ENCODE results near the gene TRRAP. TPM values are rescaled to one million over a fixed set of nuclear protein-coding genes. Genes with fewer than 3 reads are reported as not detected.

The TRRAP gene
- total RNA-seq, 1 donor from 2014 or later: 18.3 TPM

DNA sequence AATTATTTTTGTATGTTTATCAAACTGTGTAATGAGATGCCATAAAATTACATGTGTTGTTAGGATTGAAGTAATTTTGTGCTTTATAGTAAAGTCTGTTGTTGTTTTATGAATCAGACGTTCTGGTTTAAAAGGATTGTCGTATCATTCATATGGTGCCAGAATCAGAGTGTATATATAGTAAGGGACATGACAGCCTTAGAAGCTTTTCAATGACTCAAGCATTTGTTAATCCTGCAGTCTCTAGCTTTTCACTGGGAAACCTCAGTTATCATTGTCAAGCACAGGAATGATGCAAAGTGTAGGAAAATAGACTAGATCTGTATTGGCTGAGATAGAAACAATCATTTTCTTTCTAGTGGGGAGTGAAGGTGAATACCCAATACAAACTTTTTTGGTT is 57.5 kb downstream of the TRRAP start:
- DNase-seq (ENCODE audit: low read depth): no peak
- H3K4me3 ChIP-seq (ENCODE audit: low read depth, low read length): no peak overlapping the region
- TF ChIP-seq, protein P1, sequence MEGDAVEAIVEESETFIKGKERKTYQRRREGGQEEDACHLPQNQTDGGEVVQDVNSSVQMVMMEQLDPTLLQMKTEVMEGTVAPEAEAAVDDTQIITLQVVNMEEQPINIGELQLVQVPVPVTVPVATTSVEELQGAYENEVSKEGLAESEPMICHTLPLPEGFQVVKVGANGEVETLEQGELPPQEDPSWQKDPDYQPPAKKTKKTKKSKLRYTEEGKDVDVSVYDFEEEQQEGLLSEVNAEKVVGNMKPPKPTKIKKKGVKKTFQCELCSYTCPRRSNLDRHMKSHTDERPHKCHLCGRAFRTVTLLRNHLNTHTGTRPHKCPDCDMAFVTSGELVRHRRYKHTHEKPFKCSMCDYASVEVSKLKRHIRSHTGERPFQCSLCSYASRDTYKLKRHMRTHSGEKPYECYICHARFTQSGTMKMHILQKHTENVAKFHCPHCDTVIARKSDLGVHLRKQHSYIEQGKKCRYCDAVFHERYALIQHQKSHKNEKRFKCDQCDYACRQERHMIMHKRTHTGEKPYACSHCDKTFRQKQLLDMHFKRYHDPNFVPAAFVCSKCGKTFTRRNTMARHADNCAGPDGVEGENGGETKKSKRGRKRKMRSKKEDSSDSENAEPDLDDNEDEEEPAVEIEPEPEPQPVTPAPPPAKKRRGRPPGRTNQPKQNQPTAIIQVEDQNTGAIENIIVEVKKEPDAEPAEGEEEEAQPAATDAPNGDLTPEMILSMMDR (conservative IDR thresholded peaks at IDR 0.05; ENCODE audit: low read depth, low read length): no peak

DNA sequence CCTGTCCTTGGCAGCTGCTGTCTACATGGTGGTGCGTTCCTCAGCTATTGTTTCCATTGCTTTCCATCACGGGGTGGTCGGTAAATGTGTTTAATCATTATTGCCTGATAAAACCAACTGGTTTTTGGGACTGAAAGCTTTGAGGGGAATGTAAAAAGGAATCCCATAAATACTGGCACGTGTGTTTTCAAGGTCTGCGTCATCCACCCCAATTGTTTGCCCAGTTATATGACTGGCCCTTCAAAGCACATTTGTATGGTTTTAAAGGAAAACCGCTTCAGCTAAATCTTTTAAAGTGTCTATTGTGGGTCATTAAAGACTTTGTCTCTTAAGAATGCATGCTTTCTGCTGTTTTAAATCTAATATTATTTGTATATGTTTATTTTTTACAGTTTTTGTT is 65.0 kb downstream of the TRRAP start:
- DNase-seq (ENCODE audit: low read depth): no peak
- TF ChIP-seq, protein P1 (conservative IDR thresholded peaks at IDR 0.05; ENCODE audit: low read depth, low read length): no peak
- no peak overlapping the region for H3K4me3 ChIP-seq (ENCODE audit: low read depth, low read length)

DNA sequence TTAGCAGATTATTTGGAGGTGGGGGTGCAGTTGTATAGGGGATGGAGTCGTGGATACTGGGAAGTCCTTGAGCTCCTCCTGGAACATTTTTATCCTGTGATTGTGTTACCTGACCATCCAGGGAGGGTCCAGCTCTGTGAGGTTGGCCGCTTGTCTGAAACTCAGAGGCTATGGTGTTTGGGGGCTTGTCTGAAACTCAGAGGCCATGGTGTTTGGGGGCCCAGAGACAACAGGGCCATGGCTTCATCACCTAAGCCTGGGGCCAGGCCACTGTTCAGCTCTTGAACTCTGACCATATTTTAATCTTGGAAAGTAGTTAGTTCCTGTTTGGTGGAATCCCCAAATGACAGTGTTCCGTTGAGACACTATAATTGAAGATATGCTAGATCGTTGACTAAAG is 66.1 kb downstream of the TRRAP start:
- no peak overlapping the region for H3K4me3 ChIP-seq (ENCODE audit: low read depth, low read length)
- no peak for DNase-seq (ENCODE audit: low read depth)
- TF ChIP-seq, protein P1 (conservative IDR thresholded peaks at IDR 0.05; ENCODE audit: low read depth, low read length): no peak

DNA sequence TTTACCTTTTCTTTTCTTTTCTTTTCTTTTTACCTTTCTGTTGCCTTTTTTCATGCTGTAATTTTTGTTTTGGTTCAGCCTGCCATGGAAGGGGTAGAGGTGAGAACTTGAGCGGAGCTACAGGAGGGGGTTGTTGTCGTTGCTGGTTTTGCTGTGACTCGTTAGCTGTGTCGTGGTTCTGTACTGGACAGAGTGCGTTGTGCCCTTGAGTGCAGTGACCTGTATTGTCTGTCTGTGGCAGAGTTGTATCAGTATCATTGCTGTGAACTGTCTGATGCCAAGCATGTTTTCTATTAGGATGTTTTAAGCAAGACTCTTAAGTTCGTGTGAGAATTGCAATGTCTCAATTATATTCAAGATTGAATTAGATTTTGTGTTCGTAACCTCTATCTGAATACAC is 67.5 kb downstream of the TRRAP start:
- TF ChIP-seq, protein P1 (conservative IDR thresholded peaks at IDR 0.05; ENCODE audit: low read depth, low read length): no peak
- DNase-seq (ENCODE audit: low read depth): no peak
- no peak overlapping the region for H3K4me3 ChIP-seq (ENCODE audit: low read depth, low read length)

DNA sequence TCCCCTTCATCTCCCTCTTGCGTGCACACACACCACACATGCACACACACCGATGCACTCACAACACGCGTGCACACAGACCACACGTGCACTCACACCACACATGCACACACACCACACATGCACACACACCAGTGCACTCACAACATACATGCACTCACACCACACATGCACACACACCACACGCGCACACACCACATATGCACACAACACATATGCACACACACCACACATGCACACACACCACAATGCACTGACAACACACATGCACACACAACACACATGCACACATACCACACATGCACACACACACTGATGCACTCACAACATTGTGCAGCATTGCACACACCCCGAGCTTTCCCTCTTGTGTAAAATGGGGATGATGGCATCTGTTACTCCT is 68.1 kb downstream of the TRRAP start:
- TF ChIP-seq, protein P1 (conservative IDR thresholded peaks at IDR 0.05; ENCODE audit: low read depth, low read length): no peak
- no peak for DNase-seq (ENCODE audit: low read depth)
- no peak overlapping the region for H3K4me3 ChIP-seq (ENCODE audit: low read depth, low read length)

DNA sequence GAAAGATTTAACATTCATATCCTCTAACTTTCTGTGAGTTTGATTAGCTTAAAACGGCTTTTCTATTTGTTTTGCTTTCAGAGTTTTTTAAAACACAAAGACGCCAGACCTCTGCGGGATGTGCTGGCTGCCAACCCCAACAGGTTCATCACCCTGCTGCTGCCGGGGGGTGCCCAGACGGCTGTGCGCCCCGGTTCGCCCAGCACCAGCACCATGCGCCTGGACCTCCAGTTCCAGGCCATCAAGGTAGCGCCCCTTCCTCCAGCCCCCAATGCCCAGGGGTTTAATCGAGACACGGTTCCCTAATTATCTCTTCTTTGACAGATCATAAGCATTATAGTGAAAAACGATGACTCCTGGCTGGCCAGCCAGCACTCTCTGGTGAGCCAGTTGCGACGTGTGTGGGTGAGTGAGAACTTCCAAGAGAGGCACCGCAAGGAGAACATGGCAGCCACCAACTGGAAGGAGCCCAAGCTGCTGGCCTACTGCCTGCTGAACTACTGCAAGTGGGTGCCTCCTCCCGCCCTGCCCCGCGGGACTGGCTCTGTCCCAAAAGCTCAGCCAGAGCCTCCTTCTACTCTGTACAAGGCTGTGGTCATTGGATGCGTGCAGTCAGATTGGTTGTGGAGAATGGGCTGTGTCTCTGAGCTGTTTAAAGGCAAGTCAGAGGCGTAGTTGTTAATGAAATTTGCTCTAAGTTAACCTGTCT is 71.2 kb downstream of the TRRAP start:
- DNase-seq (ENCODE audit: low read depth): no peak
- H3K4me3 ChIP-seq (ENCODE audit: low read depth, low read length): no peak overlapping the region
- TF ChIP-seq, protein P1 (conservative IDR thresholded peaks at IDR 0.05; ENCODE audit: low read depth, low read length): no peak

DNA sequence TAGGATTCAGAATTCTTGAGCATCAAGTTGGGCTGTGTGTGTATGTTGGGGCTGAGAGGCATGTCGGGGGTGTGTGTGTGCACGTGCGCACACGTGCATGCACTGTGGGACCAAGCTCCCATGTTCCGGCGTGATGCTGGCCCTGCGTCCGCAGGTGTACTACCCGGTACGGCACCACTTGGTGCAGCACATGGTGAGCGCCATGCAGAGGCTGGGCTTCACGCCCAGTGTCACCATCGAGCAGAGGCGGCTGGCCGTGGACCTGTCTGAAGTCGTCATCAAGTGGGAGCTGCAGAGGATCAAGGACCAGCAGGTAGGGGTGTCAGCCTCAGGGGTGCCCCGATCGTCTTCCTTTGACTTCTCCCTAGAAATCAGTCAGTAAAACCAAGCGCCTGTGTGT is 77.7 kb downstream of the TRRAP start:
- TF ChIP-seq, protein P1 (conservative IDR thresholded peaks at IDR 0.05; ENCODE audit: low read depth, low read length): no peak
- no peak for DNase-seq (ENCODE audit: low read depth)
- H3K4me3 ChIP-seq (ENCODE audit: low read depth, low read length): no peak overlapping the region

Data from epithelial cell of proximal tubule (primary cell).